H1 (cell line): ENCODE results near the gene EGFR. TPM values are rescaled to one million over a fixed set of nuclear protein-coding genes. Genes with fewer than 3 reads are reported as not detected.

Experiments
- CTCF ChIA-PET: fragments of 300-600 bp; sonication (Branson Sonifier 250); formaldehyde crosslinking; loops from one replicate; lab custom pipeline; 2021; ENCODE audit not compliant: partially characterized antibody; lab: Charles Lee
- POLR2A ChIA-PET: fragments of 300-600 bp; sonication (Branson Sonifier 250); formaldehyde crosslinking; loops from one replicate; lab custom pipeline; 2021; ENCODE audit warnings: inconsistent platforms; ENCODE audit not compliant: partially characterized antibody; lab: Charles Lee
- DNase-seq, 2 experiments: peaks; one replicate each; pipeline versions ENCODE4 v3.0.0 to v3.0.0-alpha.2; 2010 to 2022; ENCODE audit warnings: low spot score in 2 of 2, low read depth in 1 of 2, mixed read lengths in 1 of 2
- FAIRE-seq: peaks from 2 replicates; lab custom pipeline; 2011; peaks lifted over from hg19 to GRCh38; lab: Jason Lieb, UNC
- H2AFZ ChIP-seq: 2 replicates; pipeline ENCODE4 v1.8.1; 2012; ENCODE audit warnings: low read length, inconsistent platforms
- H2AK5ac ChIP-seq: 2 replicates; pipeline ENCODE4 v1.6.1; 2013; ENCODE audit warnings: low read depth, low read length
- H2BK120ac ChIP-seq: replicated peaks from 2 replicates; pipeline ENCODE3; 2013; ENCODE audit warnings: low read depth, low read length, inconsistent platforms
- H2BK12ac ChIP-seq: 2 replicates; pipeline ENCODE4 v1.6.1; 2013; ENCODE audit warnings: low read depth, low read length
- H2BK15ac ChIP-seq: 2 replicates; pipeline ENCODE4 v1.6.1; 2013; ENCODE audit warnings: low read length
- H2BK20ac ChIP-seq: 2 replicates; pipeline ENCODE4 v1.6.1; 2013; ENCODE audit warnings: low read length
- H2BK5ac ChIP-seq: 2 replicates; pipeline ENCODE4 v1.6.1; 2013; ENCODE audit warnings: low read depth, low read length
- H3K14ac ChIP-seq: 2 replicates; pipeline ENCODE4 v1.6.1; 2013; ENCODE audit warnings: inconsistent platforms; ENCODE audit not compliant: insufficient read length
- H3K18ac ChIP-seq: 2 replicates; pipeline ENCODE4 v1.6.1; 2013; ENCODE audit warnings: low read length; ENCODE audit errors: extremely low read depth
- H3K23ac ChIP-seq: 2 replicates; pipeline ENCODE4 v1.6.1; 2013; ENCODE audit warnings: inconsistent platforms; ENCODE audit not compliant: insufficient read length
- H3K23me2 ChIP-seq: 2 replicates; pipeline ENCODE4 v1.6.1; 2013; ENCODE audit warnings: low read depth, low read length
- H3K27ac ChIP-seq: 2 replicates; pipeline ENCODE4 v1.6.1; 2011; ENCODE audit warnings: low read depth, low read length, inconsistent platforms
- H3K27me3 ChIP-seq, 4 experiments: replicated peaks in 1 of 4; 1 replicate in 1 of 4; 2 replicates in 3 of 4; pipeline versions ENCODE4 v1.6.1 to v1.8.1; 2011 to 2013; ENCODE audit warnings: low read length in 3 of 4, mild to moderate bottlenecking in 3 of 4, inconsistent platforms in 2 of 4, mixed read lengths in 2 of 4, moderate library complexity in 1 of 4; ENCODE audit not compliant: control insufficient read depth in 3 of 4, insufficient read depth in 3 of 4; ENCODE audit errors: extremely low read depth in 1 of 4
- H3K36me3 ChIP-seq, 4 experiments: 2 replicates each; pipeline versions ENCODE4 v1.6.1 to v1.8.1; 2011 to 2013; ENCODE audit warnings: mild to moderate bottlenecking in 4 of 4, low read length in 3 of 4, moderate library complexity in 2 of 4, control low read depth in 1 of 4, inconsistent platforms in 1 of 4; ENCODE audit not compliant: insufficient read depth in 4 of 4, control insufficient read depth in 2 of 4
- H3K4ac ChIP-seq: replicated peaks from 2 replicates; pipeline ENCODE3; 2013; ENCODE audit warnings: low read length, low read depth, mixed read lengths, inconsistent platforms; ENCODE audit not compliant: insufficient read length
- H3K4me1 ChIP-seq, 4 experiments: replicated peaks in 1 of 4; 1 replicate in 1 of 4; 2 replicates in 3 of 4; pipeline versions ENCODE4 v1.6.1 to v1.8.1; 2011 to 2013; ENCODE audit warnings: low read length in 3 of 4, inconsistent platforms in 2 of 4, mixed read lengths in 1 of 4; ENCODE audit not compliant: insufficient read depth in 4 of 4, control insufficient read depth in 3 of 4
- H3K4me2 ChIP-seq, 2 experiments: 2 replicates each; pipeline versions ENCODE4 v1.6.1 to v1.8.1; 2011 to 2013; ENCODE audit warnings: low read depth in 2 of 2, low read length in 2 of 2, control low read depth in 1 of 2, inconsistent platforms in 1 of 2, mild to moderate bottlenecking in 1 of 2; ENCODE audit not compliant: insufficient read depth in 1 of 2
- H3K4me3 ChIP-seq, 4 experiments: fragments of 200-600, 300-600 bp in 1 of 4; sonication (generic), shearing (Covaris generic), sonication (Bioruptor Twin) in 1 of 4; 2 replicates each; pipeline versions ENCODE4 v1.5.1 to v1.8.1; 2011 to 2016; ENCODE audit warnings: low read length in 4 of 4, low read depth in 3 of 4, control low read depth in 2 of 4, inconsistent platforms in 2 of 4, mild to moderate bottlenecking in 2 of 4, mixed read lengths in 1 of 4, moderate library complexity in 1 of 4; ENCODE audit not compliant: insufficient read depth in 2 of 4; ENCODE audit errors: extremely low read depth in 1 of 4
- H3K56ac ChIP-seq: replicated peaks from 2 replicates; pipeline ENCODE3; 2013; ENCODE audit warnings: low read depth, mild to moderate bottlenecking, mixed read lengths, low read length, inconsistent platforms; ENCODE audit not compliant: insufficient read length
- H3K79me1 ChIP-seq: 2 replicates; pipeline ENCODE4 v1.6.1; 2013; ENCODE audit warnings: low read depth, low read length, control low read depth
- H3K79me2 ChIP-seq, 2 experiments: 2 replicates each; pipeline versions ENCODE4 v1.6.1 to v1.8.1; 2012 to 2013; ENCODE audit warnings: low read length in 2 of 2, mild to moderate bottlenecking in 2 of 2, inconsistent platforms in 1 of 2; ENCODE audit not compliant: insufficient read depth in 2 of 2, control insufficient read depth in 1 of 2
- H3K9ac ChIP-seq, 4 experiments: replicated peaks in 1 of 4; 1 replicate in 1 of 4; 2 replicates in 3 of 4; pipeline versions ENCODE4 v1.6.1 to v1.8.1; 2011 to 2013; ENCODE audit warnings: low read depth in 3 of 4, low read length in 3 of 4, control low read depth in 2 of 4, mild to moderate bottlenecking in 2 of 4, moderate library complexity in 2 of 4, inconsistent platforms in 1 of 4; ENCODE audit errors: extremely low read depth in 1 of 4
- H3K9me3 ChIP-seq, 2 experiments: 2 replicates each; pipeline versions ENCODE4 v1.6.1 to v1.8.1; 2012 to 2013; ENCODE audit warnings: mild to moderate bottlenecking in 2 of 2, moderate library complexity in 2 of 2, control low read depth in 1 of 2, inconsistent platforms in 1 of 2, low read depth in 1 of 2, low read length in 1 of 2, mixed read lengths in 1 of 2; ENCODE audit not compliant: insufficient read depth in 2 of 2
- H4K20me1 ChIP-seq, 2 experiments: replicated peaks in 1 of 2; 2 replicates each; pipeline versions ENCODE3 to v1.8.1; 2011 to 2013; ENCODE audit warnings: inconsistent platforms in 2 of 2, low read length in 2 of 2, mild to moderate bottlenecking in 1 of 2; ENCODE audit not compliant: insufficient read depth in 2 of 2, control insufficient read depth in 1 of 2
- H4K5ac ChIP-seq: 2 replicates; pipeline ENCODE4 v1.6.1; 2013; ENCODE audit warnings: low read length, low read depth, mixed read lengths, inconsistent platforms; ENCODE audit not compliant: insufficient read length
- H4K8ac ChIP-seq: 2 replicates; pipeline ENCODE4 v1.8.0; 2013; ENCODE audit warnings: mild to moderate bottlenecking, moderate library complexity, low read length, inconsistent platforms; ENCODE audit not compliant: insufficient read depth; ENCODE audit errors: extremely low read depth
- H4K91ac ChIP-seq: replicated peaks from 2 replicates; pipeline ENCODE3; 2013; ENCODE audit warnings: low read length, mixed read lengths, inconsistent platforms; ENCODE audit not compliant: insufficient read length
- BACH1 ChIP-seq: IDR thresholded peaks from 2 replicates; pipeline ENCODE4 v1.6.1; 2012; ENCODE audit warnings: low read length, improper control_type of control experiment
- CBX8 ChIP-seq: fragments of 300-800, 300-1000 bp; sonication (generic); IDR thresholded peaks from 2 replicates; pipeline ENCODE4 v1.7.1; 2016; ENCODE audit warnings: low read depth, low read length, borderline replicate concordance
- EP300 ChIP-seq, 2 experiments: IDR thresholded peaks; 1 replicate in 1 of 2; 2 replicates in 1 of 2; pipeline ENCODE4 v1.6.1; 2011 to 2012; ENCODE audit warnings: low read depth in 2 of 2, low read length in 2 of 2, mild to moderate bottlenecking in 2 of 2, borderline replicate concordance in 1 of 2, inconsistent platforms in 1 of 2, moderate library complexity in 1 of 2
- GTF2F1 ChIP-seq: IDR thresholded peaks from 2 replicates; pipeline ENCODE4 v1.6.1; 2012; ENCODE audit warnings: low read depth, low read length, improper control_type of control experiment, borderline replicate concordance
- MAFK ChIP-seq: IDR thresholded peaks from 2 replicates; pipeline ENCODE4 v1.6.1; 2012; ENCODE audit warnings: low read depth, mild to moderate bottlenecking, improper control_type of control experiment, low read length
- RAD21 ChIP-seq, 2 experiments: IDR thresholded peaks in 1 of 2; conservative IDR thresholded peaks in 1 of 2; 2 replicates each; pipeline ENCODE4 v1.6.1; 2011; ENCODE audit warnings: low read depth in 2 of 2, low read length in 2 of 2, improper control_type of control experiment in 1 of 2, inconsistent platforms in 1 of 2, mild to moderate bottlenecking in 1 of 2, moderate library complexity in 1 of 2
- RXRA ChIP-seq: IDR thresholded peaks from 2 replicates; pipeline ENCODE4 v1.6.1; 2011; ENCODE audit warnings: low read depth, mild to moderate bottlenecking, low read length, moderate library complexity; ENCODE audit not compliant: insufficient read depth
- SIN3A ChIP-seq, 2 experiments: IDR thresholded peaks in 1 of 2; conservative IDR thresholded peaks in 1 of 2; 2 replicates each; pipeline ENCODE4 v1.6.1; 2011 to 2012; ENCODE audit warnings: low read length in 2 of 2, improper control_type of control experiment in 1 of 2, low read depth in 1 of 2, mild to moderate bottlenecking in 1 of 2
- SIX5 ChIP-seq: IDR thresholded peaks from 2 replicates; pipeline ENCODE4 v1.6.1; 2011; ENCODE audit warnings: mild to moderate bottlenecking, low read depth, low read length
- SP1 ChIP-seq: IDR thresholded peaks from 2 replicates; pipeline ENCODE4 v1.6.1; 2011; ENCODE audit warnings: low read depth, low read length
- SP4 ChIP-seq: IDR thresholded peaks from 2 replicates; pipeline ENCODE4 v1.6.1; 2012; ENCODE audit warnings: low read length, inconsistent platforms
- TBP ChIP-seq: IDR thresholded peaks from 2 replicates; pipeline ENCODE4 v1.6.1; 2011; ENCODE audit warnings: low read depth, low read length, improper control_type of control experiment
- WGBS, 2 experiments: shearing (Covaris generic) in 1 of 2; methylation state at CpG; one replicate each; pipeline versions ENCODE4 v1.1.6 to v1.1.7; 2013 to 2015; ENCODE audit warnings: low lambda C conversion rate in 2 of 2, mixed read lengths in 2 of 2, inconsistent platforms in 1 of 2, low coverage in 1 of 2, missing lambda C conversion rate in 1 of 2; ENCODE audit not compliant: insufficient replicate concordance in 2 of 2, insufficient coverage in 1 of 2, insufficient read length in 1 of 2; ENCODE audit errors: extremely low coverage in 1 of 2, missing lambda C conversion rate in 1 of 2; 5-methylcytosine and 5-hydroxymethylcytosine counted together
- polyA plus RNA-seq, 7 experiments: library from polyadenylated mRNA; depleted of rRNA in 3 of 7; stranded (reverse) in 5 of 7; unstranded in 2 of 7; fragments of >200 nt in 5 of 7; fragments of 200-250 nt in 2 of 7; gene quantifications; 1 replicate in 5 of 7; 2 replicates in 1 of 7; 4 replicates in 1 of 7; pipeline versions ENCODE4 v1.2.1 to v1.2.3, GENCODE V29; 2011 to 2013; ENCODE audit warnings: missing spikeins in 2 of 7, mixed read lengths in 2 of 7
- total RNA-seq: library from RNA; stranded (reverse); fragmentation: NEBNext Ultra II Directional; extraction: Animal tissue kit (Norgen Biotek cat#: 25700); gene quantifications from 2 replicates; pipeline ENCODE4 v1.2.1, GENCODE V29; 2021

EGFR gene
- total and polyA plus RNA-seq, 2 of the 8 experiments (the other 6 are each of a cell fraction or from before 2014, with no cell fraction given), result 1.9 to 5.8 TPM

GRCh38 chr7:55150166-55150565, 131.3 kb downstream of the EGFR start:
- H3K36me3 ChIP-seq, result no peaks in the 10 kb centered on the region
- CTCF ChIA-PET, result interaction anchor here (1.0 to 1.4 kb wide), 4 partner anchors 8 to 51 kb away, joined by 3 to 4 read pairs (median 4); no protein-coding TSS in a partner anchor
- H2BK20ac ChIP-seq, result no peak overlapping the region
- H3K4ac ChIP-seq, result no peak overlapping the region
- no peak overlapping the region for H3K4me2 ChIP-seq
- no peak overlapping the region for H4K8ac ChIP-seq
- H4K91ac ChIP-seq, result no peak overlapping the region
- H4K20me1 ChIP-seq, result no peaks in the 10 kb centered on the region
- H3K56ac ChIP-seq, result no peak overlapping the region
- H3K23me2 ChIP-seq, result no peaks in the 10 kb centered on the region
- 90% methylated on average over 13 of the region's 13 CpGs; no CpG with 5 or more reads in 1 of the 2 experiments for WGBS, 2 experiments
- no peak for TF ChIP-seq SIN3A (conservative IDR thresholded peaks at IDR 0.05 in 1 of 2, IDR thresholded peaks at IDR 0.05 in 1 of 2; ENCODE audit: low read depth in 1 of 2, low read length in 2 of 2)
- TF ChIP-seq RAD21 (IDR thresholded peaks at IDR 0.05 in 1 of 2, conservative IDR thresholded peaks at IDR 0.05 in 1 of 2; ENCODE audit: low read depth in 2 of 2, low read length in 2 of 2), result no peak
- no peak for TF ChIP-seq RXRA
- TF ChIP-seq MAFK, result no peak
- no peak for TF ChIP-seq SP4
- TF ChIP-seq BACH1, result no peak
- TF ChIP-seq SIX5, result no peak
- TF ChIP-seq GTF2F1, result no peak
- no peak for TF ChIP-seq SP1
- no peak for TF ChIP-seq EP300 (IDR thresholded peaks at IDR 0.05; ENCODE audit: borderline replicate concordance in 1 of 2, low read depth in 2 of 2, low read length in 2 of 2)
- TF ChIP-seq CBX8, result no peak
- TF ChIP-seq TBP, result no peak
- H3K27me3 ChIP-seq, result no peaks in the 10 kb centered on the region
- no peak overlapping the region for H4K5ac ChIP-seq
- no peaks in the 10 kb centered on the region for H3K79me1 ChIP-seq
- H2BK120ac ChIP-seq, result no peak overlapping the region
- no peak overlapping the region for H2AK5ac ChIP-seq
- H3K4me3 ChIP-seq, result no peak overlapping the region
- H3K27ac ChIP-seq, result no peak overlapping the region
- no peak overlapping the region for H2BK5ac ChIP-seq
- H3K4me1 ChIP-seq, result no peaks in the 10 kb centered on the region
- H3K14ac ChIP-seq, result no peak overlapping the region
- no peaks in the 10 kb centered on the region for H3K9me3 ChIP-seq
- no peaks in the 10 kb centered on the region for H3K79me2 ChIP-seq
- H3K23ac ChIP-seq, result no peak overlapping the region
- DNase-seq, result no peak
- no peak overlapping the region for H3K18ac ChIP-seq
- H3K9ac ChIP-seq, result no peak overlapping the region
- no peak overlapping the region for H2AFZ ChIP-seq
- FAIRE-seq, result no peak
- POLR2A ChIA-PET, result no interaction called here
- H2BK12ac ChIP-seq, result no peak overlapping the region
- H2BK15ac ChIP-seq, result no peak overlapping the region
